ENCODE results near the gene KCNJ6.
A peak's percentile ranks its signal among the peaks of the same experiment; 100 is the strongest.

The KCNJ6 gene

DNA sequence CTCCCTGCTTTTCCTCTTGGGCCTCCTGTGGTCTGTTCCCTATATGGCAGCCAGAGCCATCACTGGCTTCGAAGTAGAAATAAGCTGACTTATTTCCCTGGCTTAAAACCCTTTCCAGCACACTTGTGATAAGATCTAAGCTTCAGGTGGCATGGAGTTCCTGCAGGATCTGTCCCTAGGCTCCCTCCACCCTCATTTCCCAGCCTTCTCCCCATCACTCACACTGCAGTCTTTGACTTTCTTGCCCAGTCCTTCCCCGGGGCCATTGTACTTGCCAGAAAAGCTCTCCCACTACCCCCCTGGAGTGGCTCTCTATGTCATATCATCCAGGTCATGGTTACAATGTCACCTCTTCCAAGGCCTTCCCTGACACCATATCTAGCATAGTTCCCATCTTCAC lies 55.8 kb downstream of the KCNJ6 start:
- DNase-seq (ENCODE audit: low read depth), result no peak
- H3K4me3 ChIP-seq (ENCODE audit: low read length), result no peak overlapping the region
- TF ChIP-seq, protein P1, sequence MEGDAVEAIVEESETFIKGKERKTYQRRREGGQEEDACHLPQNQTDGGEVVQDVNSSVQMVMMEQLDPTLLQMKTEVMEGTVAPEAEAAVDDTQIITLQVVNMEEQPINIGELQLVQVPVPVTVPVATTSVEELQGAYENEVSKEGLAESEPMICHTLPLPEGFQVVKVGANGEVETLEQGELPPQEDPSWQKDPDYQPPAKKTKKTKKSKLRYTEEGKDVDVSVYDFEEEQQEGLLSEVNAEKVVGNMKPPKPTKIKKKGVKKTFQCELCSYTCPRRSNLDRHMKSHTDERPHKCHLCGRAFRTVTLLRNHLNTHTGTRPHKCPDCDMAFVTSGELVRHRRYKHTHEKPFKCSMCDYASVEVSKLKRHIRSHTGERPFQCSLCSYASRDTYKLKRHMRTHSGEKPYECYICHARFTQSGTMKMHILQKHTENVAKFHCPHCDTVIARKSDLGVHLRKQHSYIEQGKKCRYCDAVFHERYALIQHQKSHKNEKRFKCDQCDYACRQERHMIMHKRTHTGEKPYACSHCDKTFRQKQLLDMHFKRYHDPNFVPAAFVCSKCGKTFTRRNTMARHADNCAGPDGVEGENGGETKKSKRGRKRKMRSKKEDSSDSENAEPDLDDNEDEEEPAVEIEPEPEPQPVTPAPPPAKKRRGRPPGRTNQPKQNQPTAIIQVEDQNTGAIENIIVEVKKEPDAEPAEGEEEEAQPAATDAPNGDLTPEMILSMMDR (IDR thresholded peaks at IDR 0.05; ENCODE audit: insufficient read depth, low read depth, low read length, missing control alignments), result no peak

DNA sequence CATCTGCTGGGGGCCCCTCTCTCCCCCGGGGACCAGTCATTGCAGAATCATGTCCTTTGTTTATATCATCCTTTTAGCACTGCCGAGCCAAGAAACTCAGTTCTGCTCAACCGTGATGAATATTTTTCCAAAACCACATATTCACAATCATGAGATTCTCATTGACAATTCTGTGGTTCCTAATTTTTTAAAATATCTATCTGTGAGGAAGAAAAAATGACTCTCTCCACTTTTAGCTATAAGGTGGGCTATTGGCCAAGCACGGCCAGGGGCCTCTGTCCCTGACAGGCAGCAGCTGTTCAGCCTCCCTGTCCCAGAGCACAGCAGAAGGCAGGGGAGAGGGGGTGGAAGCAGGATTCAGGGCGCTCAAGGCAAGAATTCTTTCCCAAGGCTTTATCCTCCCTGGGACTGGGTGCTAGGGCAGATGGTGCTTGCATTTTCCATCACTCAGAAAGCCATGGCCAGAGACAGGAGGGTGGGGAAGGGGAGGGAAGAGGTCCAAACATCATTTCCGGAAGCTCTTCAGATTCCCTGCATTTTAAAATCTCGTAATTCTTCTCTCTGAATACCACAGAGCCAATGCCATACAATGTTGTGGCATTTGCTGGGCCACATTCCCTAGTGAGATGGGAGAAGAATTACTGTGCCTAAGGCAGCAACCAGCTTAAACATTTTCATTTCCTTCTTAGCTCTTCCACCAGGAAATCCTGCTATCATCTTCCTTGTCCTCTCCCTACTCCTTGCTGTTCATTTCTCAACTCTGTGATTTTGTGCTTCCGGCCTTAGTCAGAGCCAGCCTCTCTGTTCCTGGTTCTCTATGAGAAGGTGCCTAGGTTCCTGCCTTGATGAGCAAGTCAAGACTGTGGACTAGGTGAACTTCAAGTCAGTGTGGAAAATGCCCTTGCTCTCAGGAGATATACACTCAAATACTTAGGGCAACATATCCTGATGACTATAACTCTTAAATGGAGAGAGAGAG lies 60.3 kb downstream of the KCNJ6 start:
- no peak overlapping the region for H3K4me3 ChIP-seq (ENCODE audit: low read length)
- no peak for DNase-seq (ENCODE audit: low read depth)
- TF ChIP-seq, protein P1 (IDR thresholded peaks at IDR 0.05; ENCODE audit: insufficient read depth, low read depth, low read length, missing control alignments), result no peak

DNA sequence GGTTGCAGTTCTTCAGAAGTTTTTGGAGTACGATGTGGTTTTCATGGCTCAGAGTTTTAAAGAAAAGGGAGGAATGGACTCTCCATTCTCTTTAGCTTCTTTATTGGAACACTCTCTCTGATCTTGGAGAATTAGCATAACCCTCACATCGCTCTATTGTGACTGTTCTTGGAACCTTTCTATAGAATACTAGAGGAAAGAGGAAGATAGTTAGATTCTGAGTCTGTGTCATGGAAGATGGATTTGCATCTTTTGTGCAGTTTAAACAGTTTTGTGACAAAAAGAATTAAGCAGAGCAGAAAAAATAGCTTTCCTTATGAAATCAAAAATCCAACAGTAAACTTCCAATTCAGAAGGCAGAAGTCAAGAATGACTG lies 61.0 kb downstream of the KCNJ6 start:
- no peak overlapping the region for H3K4me3 ChIP-seq (ENCODE audit: low read length)
- DNase-seq (ENCODE audit: low read depth), result no peak
- TF ChIP-seq, protein P1 (IDR thresholded peaks at IDR 0.05; ENCODE audit: insufficient read depth, low read depth, low read length, missing control alignments), result no peak

DNA sequence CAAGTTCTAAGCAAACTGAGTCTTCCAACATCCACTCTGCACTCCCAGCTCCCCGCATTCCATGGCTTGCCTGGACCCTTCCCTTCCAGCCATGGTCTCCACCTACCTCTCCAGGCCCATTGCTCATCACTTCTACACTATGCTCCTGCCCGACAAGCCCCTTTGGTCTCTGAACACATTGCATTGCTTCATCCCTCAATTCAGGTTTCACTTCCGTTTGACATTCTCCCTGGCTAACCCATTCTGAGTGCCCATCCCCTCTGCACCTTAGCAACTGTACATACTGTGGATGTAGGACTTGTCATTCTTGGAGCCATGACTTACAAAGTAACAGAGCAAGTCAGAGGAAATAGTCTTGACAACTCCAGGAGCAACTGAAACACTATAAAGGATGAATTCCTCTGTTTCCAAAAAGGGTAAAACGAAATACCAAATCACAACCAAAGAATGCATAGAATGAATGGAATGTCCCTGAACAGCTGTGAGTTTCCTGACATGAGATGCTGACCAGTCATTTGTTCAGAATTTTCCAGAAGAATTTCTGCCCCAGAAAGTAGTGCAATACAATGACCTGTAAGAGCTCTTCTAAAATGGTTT lies 66.7 kb downstream of the KCNJ6 start:
- H3K4me3 ChIP-seq (ENCODE audit: low read length), result no peak overlapping the region
- peak; percentile 46 for DNase-seq (ENCODE audit: low read depth)
- TF ChIP-seq, protein P1 (IDR thresholded peaks at IDR 0.05; ENCODE audit: insufficient read depth, low read depth, low read length, missing control alignments), result no peak

DNA sequence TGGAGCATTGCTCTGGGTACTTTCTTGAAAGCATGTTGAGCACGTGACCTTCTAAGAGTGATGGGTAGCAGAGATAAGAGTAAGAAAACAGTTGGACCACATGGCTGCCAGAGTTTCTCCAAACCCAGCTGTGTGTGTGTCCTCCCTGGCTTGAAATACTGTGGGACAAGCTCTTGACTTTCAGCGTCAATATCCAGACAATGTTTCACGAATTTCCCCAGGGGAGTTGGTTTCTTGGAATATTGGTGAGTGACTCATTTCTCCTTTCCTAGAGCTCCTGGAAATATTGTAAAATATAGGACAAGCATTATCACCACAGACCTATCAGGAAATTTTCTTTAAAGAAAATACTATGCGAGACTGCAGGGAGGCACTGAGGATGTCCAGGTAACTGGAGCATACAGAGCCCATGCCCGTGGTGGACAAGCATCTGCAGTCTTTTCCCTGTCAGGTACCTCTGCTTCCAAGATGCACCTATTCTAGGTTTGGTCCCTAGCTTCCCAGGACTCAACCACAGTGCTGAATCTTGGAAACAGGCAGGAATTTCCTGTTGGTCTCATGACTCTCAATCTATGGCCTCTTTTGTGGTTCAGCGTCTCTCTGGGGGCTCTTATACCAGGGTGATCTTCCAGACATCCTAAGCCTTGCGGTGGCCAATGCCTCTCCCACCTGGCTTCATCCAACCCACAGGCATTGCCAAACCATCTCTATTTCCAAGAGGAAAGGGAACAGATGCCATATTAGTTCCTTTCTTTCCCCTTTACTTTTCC lies 67.4 kb downstream of the KCNJ6 start:
- TF ChIP-seq, protein P1 (IDR thresholded peaks at IDR 0.05; ENCODE audit: insufficient read depth, low read depth, low read length, missing control alignments), result no peak
- no peak overlapping the region for H3K4me3 ChIP-seq (ENCODE audit: low read length)
- no peak for DNase-seq (ENCODE audit: low read depth)

DNA sequence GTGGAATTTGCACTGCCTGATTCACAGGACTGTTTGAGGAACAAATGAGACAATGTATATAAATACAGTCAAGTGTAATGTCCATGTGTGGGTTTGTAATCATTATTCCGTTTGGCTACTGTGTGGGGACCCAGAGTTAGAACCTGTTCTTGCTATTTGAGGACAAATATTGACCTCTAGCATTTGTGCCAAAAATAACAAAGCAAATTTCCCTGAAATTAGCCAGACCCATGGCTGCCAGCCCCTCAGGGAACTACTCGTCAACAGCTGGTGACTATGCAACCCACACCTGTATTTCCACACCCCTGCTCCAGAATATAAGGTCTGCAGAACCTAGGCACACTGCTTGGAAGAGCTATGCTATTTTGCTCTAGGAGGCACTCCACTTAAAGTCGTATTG lies 70.7 kb downstream of the KCNJ6 start:
- DNase-seq (ENCODE audit: low read depth), result no peak
- no peak overlapping the region for H3K4me3 ChIP-seq (ENCODE audit: low read length)
- TF ChIP-seq, protein P1 (IDR thresholded peaks at IDR 0.05; ENCODE audit: insufficient read depth, low read depth, low read length, missing control alignments), result no peak

All from epithelial cell of esophagus (primary cell).